ENCODE measurements around the gene ZBTB8B.

- TF ChIP-seq CTCF (IDR thresholded peaks at IDR 0.05; ENCODE audit: low read depth, low read length) (no peak), EZH2phosphoT487 (IDR thresholded peaks at IDR 0.05; ENCODE audit: low read depth) (no peak)
These were observed 21.7 kb downstream of the ZBTB8B start for GRCh38 chr1:32486463-32487113.

Measured in OCI-LY3 (cell line).